Suprapubic skin (tissue), 4 donors: ENCODE measurements around the gene RBM7. TPM values are rescaled to one million over a fixed set of nuclear protein-coding genes. Genes with fewer than 3 reads are reported as not detected.

ENCODE experiments used
- DNase-seq, 2 donors: peaks; one replicate each; pipeline ENCODE4 v3.0.0-alpha.2; 2019; ENCODE audit warnings: low spot score in 2 of 2
- H3K27ac ChIP-seq: fragments of 200-600 bp; sonication (generic); one replicate; pipeline ENCODE4 v1.5.1; 2019
- H3K27me3 ChIP-seq: fragments of 200-600 bp; sonication (generic); one replicate; pipeline ENCODE4 v1.5.1; 2019
- H3K36me3 ChIP-seq: fragments of 200-600 bp; sonication (generic); one replicate; pipeline ENCODE4 v1.5.1; 2019
- H3K4me1 ChIP-seq: fragments of 200-600 bp; sonication (generic); one replicate; pipeline ENCODE4 v1.5.1; 2019
- H3K4me3 ChIP-seq: fragments of 200-600 bp; sonication (generic); one replicate; pipeline ENCODE4 v1.5.1; 2019; ENCODE audit warnings: mild to moderate bottlenecking
- H3K9me3 ChIP-seq: fragments of 200-600 bp; sonication (generic); one replicate; pipeline ENCODE4 v1.5.1; 2019
- CTCF ChIP-seq, 2 donors: fragments of 200-600 bp in 1 of 2; fragments of 450-650 bp in 1 of 2; sonication (generic) in 1 of 2; IDR thresholded peaks; one replicate each; pipeline ENCODE4 v1.5.1; 2016 to 2019; ENCODE audit warnings: antibody characterized with exemption in 2 of 2, mild to moderate bottlenecking in 1 of 2, moderate library complexity in 1 of 2
- EP300 ChIP-seq: sonication (generic); formaldehyde crosslinking; IDR thresholded peaks from one replicate; pipeline ENCODE4 v1.6.1; 2017; ENCODE audit warnings: antibody characterized with exemption
- POLR2A ChIP-seq, 2 donors: fragments of 450-650 bp; IDR thresholded peaks; one replicate each; pipeline ENCODE4 v1.6.1; 2017; ENCODE audit warnings: antibody characterized with exemption in 2 of 2, mild to moderate bottlenecking in 2 of 2, moderate library complexity in 2 of 2
- POLR2AphosphoS5 ChIP-seq, 3 donors: sonication (generic); formaldehyde crosslinking; IDR thresholded peaks; one replicate each; pipeline ENCODE4 v1.6.1; 2017; ENCODE audit warnings: antibody characterized with exemption in 3 of 3
- WGBS: methylation state at CpG from one replicate; pipeline ENCODE4 v1.1.5; 2018; 5-methylcytosine and 5-hydroxymethylcytosine counted together
- total RNA-seq, 4 donors: library from RNA; depleted of rRNA; stranded (reverse); fragments of >200 nt; gene quantifications; one replicate each; pipeline ENCODE4 v1.1.0, GENCODE V29; 2016

Gene RBM7
- 10 to 100 TPM; 10.2 to 18.4 (median 16.9) TPM for total RNA-seq

- no peaks in the 10 kb centered on the region for H3K27me3 ChIP-seq
- H3K4me1 ChIP-seq: peaks cover 54% of the 10 kb centered on the region
- no peak for TF ChIP-seq CTCF (IDR thresholded peaks at IDR 0.05)
- TF ChIP-seq EP300: no peak
- TF ChIP-seq POLR2AphosphoS5 (IDR thresholded peaks at IDR 0.05): peak; percentile 87 to 92 (median 89)
- TF ChIP-seq POLR2A (IDR thresholded peaks at IDR 0.05): peak; percentile 62 to 97
- DNase-seq: peak; percentile 98 to 99
- H3K4me3 ChIP-seq: peak within 1 kb of the TSS; percentile 85
- no peaks in the 10 kb centered on the region for H3K9me3 ChIP-seq
- H3K27ac ChIP-seq: peak within 1 kb of the TSS; percentile 98
- under 1% methylated on average over 30 of the region's 65 CpGs for WGBS
- peaks cover 4% of the 10 kb centered on the region for H3K36me3 ChIP-seq
Observed at GRCh38 chr11:114400216-114400914, at the start of gene RBM7, which contains the start of gene C11orf71. Gene RBM7 (plus strand): TSS chr11:114400666. CDS start chr11:114400672, 6 bp downstream. Gene C11orf71 (minus strand): TSS chr11:114400511. CDS start chr11:114400331, 180 bp downstream.

GRCh38 chr11:114353443-114353842 lies 47.0 kb upstream of the RBM7 start:
- no peaks in the 10 kb centered on the region for H3K27me3 ChIP-seq
- H3K36me3 ChIP-seq: no peaks in the 10 kb centered on the region
- H3K4me1 ChIP-seq: peaks cover 8% of the 10 kb centered on the region
- no peak overlapping the region for H3K27ac ChIP-seq
- no peaks in the 10 kb centered on the region for H3K9me3 ChIP-seq
- no peak overlapping the region for H3K4me3 ChIP-seq
- 68% methylated on average over 3 of the region's 3 CpGs for WGBS
- TF ChIP-seq CTCF (IDR thresholded peaks at IDR 0.05) (no peak), POLR2AphosphoS5 (IDR thresholded peaks at IDR 0.05) (no peak), EP300 (no peak)
- no peak for DNase-seq

- Histone ChIP-seq H3K36me3 (no peaks in the 10 kb centered on the region), H3K4me1 (peaks cover 8% of the 10 kb centered on the region), H3K27me3 (no peaks in the 10 kb centered on the region), H3K9me3 (no peaks in the 10 kb centered on the region), H3K4me3 (no peak overlapping the region), H3K27ac (no peak overlapping the region)
- TF ChIP-seq CTCF (IDR thresholded peaks at IDR 0.05) (no peak), POLR2AphosphoS5 (IDR thresholded peaks at IDR 0.05) (no peak), EP300 (no peak), POLR2A (IDR thresholded peaks at IDR 0.05) (no peak)
- DNase-seq: no peak
- WGBS: 49% methylated on average over 3 of the region's 3 CpGs
Observed at GRCh38 chr11:114354076-114354475, 46.4 kb upstream of the RBM7 start.

- peaks cover 8% of the 10 kb centered on the region for H3K4me1 ChIP-seq
- no peak for TF ChIP-seq CTCF (IDR thresholded peaks at IDR 0.05)
- H3K9me3 ChIP-seq: no peaks in the 10 kb centered on the region
- H3K4me3 ChIP-seq: no peak overlapping the region
- no peak overlapping the region for H3K27ac ChIP-seq
- H3K36me3 ChIP-seq: no peaks in the 10 kb centered on the region
- no peaks in the 10 kb centered on the region for H3K27me3 ChIP-seq
- WGBS: 42% methylated on average over 1 of the region's 1 CpG
- DNase-seq: no peak
Observed at GRCh38 chr11:114358716-114359115, 41.8 kb upstream of the RBM7 start.

- no peak overlapping the region for H3K27ac ChIP-seq
- H3K27me3 ChIP-seq: no peaks in the 10 kb centered on the region
- TF ChIP-seq EP300 (no peak), CTCF (IDR thresholded peaks at IDR 0.05) (no peak), POLR2AphosphoS5 (IDR thresholded peaks at IDR 0.05) (no peak), POLR2A (IDR thresholded peaks at IDR 0.05) (no peak)
- peaks cover 8% of the 10 kb centered on the region for H3K4me1 ChIP-seq
- no peak for DNase-seq
- H3K4me3 ChIP-seq: no peak overlapping the region
- no peaks in the 10 kb centered on the region for H3K9me3 ChIP-seq
- no peaks in the 10 kb centered on the region for H3K36me3 ChIP-seq
Observed at GRCh38 chr11:114359342-114359741, 41.1 kb upstream of the RBM7 start.
